A673 (cell line): ENCODE measurements around the gene TMEM271. TPM values are rescaled to one million over a fixed set of nuclear protein-coding genes. Genes with fewer than 3 reads are reported as not detected.
A peak's percentile ranks its signal among the peaks of the same experiment; 100 is the strongest.

Experiments
- BruUV-seq: library from RNA; stranded (reverse); fragments of 400-500 nt; replicated peaks from 2 replicates; lab custom pipeline; 2021; lab: Mats Ljungman, UMichigan
- CTCF ChIA-PET: fragments of 300-600 bp; sonication (Branson Sonifier 250); formaldehyde crosslinking; loops from one replicate; lab custom pipeline; 2022; ENCODE audit warnings: antibody characterized with exemption; lab: Charles Lee
- POLR2A ChIA-PET: fragments of 300-600 bp; sonication (Branson Sonifier 250); formaldehyde crosslinking; loops from one replicate; lab custom pipeline; 2022; ENCODE audit warnings: antibody characterized with exemption; ENCODE audit not compliant: low non-redundant PET; lab: Charles Lee
- DNase-seq: peaks from one replicate; pipeline ENCODE4 v3.0.0-alpha.2; 2015; ENCODE audit warnings: low spot score
- H3K27ac ChIP-seq: fragments of 200-600 bp; sonication (generic); 2 replicates; pipeline ENCODE4 v1.5.1; 2016; ENCODE audit warnings: mixed run types, low read depth, mild to moderate bottlenecking, mixed read lengths, antibody characterized with exemption, low read length; ENCODE audit not compliant: poor library complexity, severe bottlenecking
- H3K27me3 ChIP-seq: fragments of 200-600 bp; sonication (generic); replicated peaks from 2 replicates; pipeline ENCODE4 v1.6.1; 2017; ENCODE audit warnings: mixed run types, low read depth, mild to moderate bottlenecking, mixed read lengths, antibody characterized with exemption, low read length; ENCODE audit not compliant: insufficient read depth, poor library complexity
- H3K36me3 ChIP-seq: fragments of 200-600 bp; sonication (generic); 2 replicates; pipeline ENCODE4 v1.6.1; 2016; ENCODE audit warnings: mixed run types, mild to moderate bottlenecking, mixed read lengths, antibody characterized with exemption, low read length; ENCODE audit not compliant: insufficient read depth, poor library complexity, severe bottlenecking
- H3K4me1 ChIP-seq: fragments of 200-600 bp; sonication (generic); 2 replicates; pipeline ENCODE4 v1.6.1; 2017; ENCODE audit warnings: mixed run types, mild to moderate bottlenecking, mixed read lengths, antibody characterized with exemption, low read length; ENCODE audit not compliant: insufficient read depth, poor library complexity, severe bottlenecking
- H3K4me3 ChIP-seq: fragments of 200-600 bp; sonication (generic); 2 replicates; pipeline ENCODE4 v1.5.1; 2016; ENCODE audit warnings: low read depth, mixed run types, mild to moderate bottlenecking, mixed read lengths, low read length; ENCODE audit not compliant: poor library complexity, severe bottlenecking
- H3K9me3 ChIP-seq: fragments of 200-600 bp; sonication (generic); 2 replicates; pipeline ENCODE4 v1.6.1; 2016; ENCODE audit warnings: mixed run types, low read depth, mild to moderate bottlenecking, mixed read lengths, antibody characterized with exemption, low read length; ENCODE audit not compliant: poor library complexity, severe bottlenecking
- EZH2 ChIP-seq: fragments of 200-600 bp; sonication (generic); IDR thresholded peaks from 2 replicates; pipeline ENCODE4 v1.6.1; 2017; ENCODE audit warnings: borderline replicate concordance, low read depth, mild to moderate bottlenecking, mixed read lengths, antibody characterized with exemption, low read length; ENCODE audit not compliant: poor library complexity, severe bottlenecking
- intact Hi-C: fragments of 100-400 bp; cut with micrococcal nuclease; formaldehyde crosslinking; loops from one replicate; pipeline ENCODE4 v1.10.0; 2022; ENCODE audit not compliant: unreplicated experiment
- total RNA-seq: library from RNA; stranded (reverse); gene quantifications from 2 replicates; pipeline ENCODE4 v1.2.3, GENCODE V29; 2021
- TF ChIP-seq, protein P1 (sequence below): fragments of 300-800, 200-600 bp; sonication (generic); conservative IDR thresholded peaks from 2 replicates; pipeline ENCODE4 v1.5.1; 2017; ENCODE audit warnings: low read depth, mild to moderate bottlenecking, antibody characterized with exemption, low read length, moderate library complexity, mixed read lengths

The TMEM271 gene
- total RNA-seq, 1 experiment from 2014 or later: 3.6 TPM

GRCh38 chr4:622996-623913 lies 47.2 kb upstream of the TMEM271 start:
- BruUV-seq: no TSS peak
- Histone ChIP-seq H3K4me3 (no peak overlapping the region), H3K27ac (no peak overlapping the region), H3K36me3 (no peaks in the 10 kb centered on the region), H3K4me1 (no peaks in the 10 kb centered on the region), H3K27me3 (no peaks in the 10 kb centered on the region), H3K9me3 (no peaks in the 10 kb centered on the region)
- TF ChIP-seq EZH2: no peak
- TF ChIP-seq, protein P1, sequence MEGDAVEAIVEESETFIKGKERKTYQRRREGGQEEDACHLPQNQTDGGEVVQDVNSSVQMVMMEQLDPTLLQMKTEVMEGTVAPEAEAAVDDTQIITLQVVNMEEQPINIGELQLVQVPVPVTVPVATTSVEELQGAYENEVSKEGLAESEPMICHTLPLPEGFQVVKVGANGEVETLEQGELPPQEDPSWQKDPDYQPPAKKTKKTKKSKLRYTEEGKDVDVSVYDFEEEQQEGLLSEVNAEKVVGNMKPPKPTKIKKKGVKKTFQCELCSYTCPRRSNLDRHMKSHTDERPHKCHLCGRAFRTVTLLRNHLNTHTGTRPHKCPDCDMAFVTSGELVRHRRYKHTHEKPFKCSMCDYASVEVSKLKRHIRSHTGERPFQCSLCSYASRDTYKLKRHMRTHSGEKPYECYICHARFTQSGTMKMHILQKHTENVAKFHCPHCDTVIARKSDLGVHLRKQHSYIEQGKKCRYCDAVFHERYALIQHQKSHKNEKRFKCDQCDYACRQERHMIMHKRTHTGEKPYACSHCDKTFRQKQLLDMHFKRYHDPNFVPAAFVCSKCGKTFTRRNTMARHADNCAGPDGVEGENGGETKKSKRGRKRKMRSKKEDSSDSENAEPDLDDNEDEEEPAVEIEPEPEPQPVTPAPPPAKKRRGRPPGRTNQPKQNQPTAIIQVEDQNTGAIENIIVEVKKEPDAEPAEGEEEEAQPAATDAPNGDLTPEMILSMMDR: no peak
- intact Hi-C loops: no loop called here
- no peak for DNase-seq
- ChIA-PET POLR2A (no interaction called here), CTCF (interaction anchor here (0.6 kb wide), 1 partner anchor 1277 kb away, joined by 6 read pairs; no protein-coding TSS in a partner anchor)

- no peaks in the 10 kb centered on the region for H3K9me3 ChIP-seq
- peak; percentile 23 for DNase-seq
- TF ChIP-seq EZH2: no peak
- TF ChIP-seq, protein P1: no peak
- no peak overlapping the region for H3K27ac ChIP-seq
- BruUV-seq: no TSS peak
- no peaks in the 10 kb centered on the region for H3K4me1 ChIP-seq
- no peaks in the 10 kb centered on the region for H3K27me3 ChIP-seq
- intact Hi-C loops: no loop called here
- POLR2A ChIA-PET: no interaction called here
- H3K36me3 ChIP-seq: no peaks in the 10 kb centered on the region
- CTCF ChIA-PET: no interaction called here
- H3K4me3 ChIP-seq: no peak overlapping the region
These were observed 46.2 kb upstream of the TMEM271 start for GRCh38 chr4:622071-622995.

DNA sequence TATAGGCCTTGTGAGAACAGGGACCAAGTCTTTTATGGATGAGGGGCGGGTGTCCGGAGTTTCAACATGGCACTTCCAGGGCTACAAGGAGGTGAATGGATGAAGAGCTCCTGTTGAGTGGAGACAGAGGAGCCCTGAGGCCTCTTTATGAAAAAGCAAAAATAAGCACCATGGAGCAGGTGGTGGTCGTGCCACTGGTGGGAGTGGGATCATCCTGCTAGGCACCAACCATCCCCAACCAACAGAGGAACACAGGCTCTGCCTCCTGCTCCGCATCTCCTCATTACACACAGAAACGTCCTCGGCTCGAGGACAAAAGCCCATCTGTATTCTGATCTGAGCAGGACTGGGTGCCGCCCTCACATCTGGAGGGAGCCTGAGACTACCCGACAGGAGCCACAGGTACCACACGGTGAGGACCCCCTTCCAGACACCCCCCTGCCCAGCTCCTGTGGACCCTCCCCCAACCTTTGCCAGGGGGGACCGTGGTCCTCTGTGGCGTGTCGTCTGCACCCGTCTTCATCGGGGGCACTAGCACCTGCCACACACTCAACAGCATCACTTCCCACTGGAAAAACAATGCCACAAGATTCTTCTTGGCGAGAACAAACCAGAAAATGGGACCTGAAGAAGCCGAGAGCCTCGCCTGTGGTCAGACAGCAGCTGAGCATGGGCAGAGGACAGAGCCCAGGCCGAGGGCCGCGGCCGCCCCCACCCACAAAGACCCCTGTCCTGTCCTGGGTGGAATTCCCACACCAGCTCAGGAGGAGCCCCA lies 45.4 kb upstream of the TMEM271 start:
- Histone ChIP-seq H3K4me1 (no peaks in the 10 kb centered on the region), H3K9me3 (no peaks in the 10 kb centered on the region), H3K27me3 (no peaks in the 10 kb centered on the region), H3K27ac (no peak overlapping the region), H3K36me3 (no peaks in the 10 kb centered on the region), H3K4me3 (no peak overlapping the region)
- no TSS peak for BruUV-seq
- TF ChIP-seq, protein P1: no peak
- no peak for TF ChIP-seq EZH2
- intact Hi-C loops: no loop called here
- DNase-seq: no peak
- POLR2A ChIA-PET: no interaction called here
- CTCF ChIA-PET: no interaction called here
